Stimulated activated CD8-positive, alpha-beta memory T cell treated with anti-CD3 and anti-CD28 coated beads, Interleukin-7, amount 100 ng/mL, for 1 hour (primary cell): ENCODE measurements around the gene SLC30A4.
"Not testable (repeated sequence)": the region's sequence is repeated elsewhere in the genome, so short reads cannot be mapped to it uniquely, and the experiment has no call there.

ENCODE experiments used
- DNase-seq, 2 donors: peaks; one replicate each; pipeline ENCODE4 v3.0.0-alpha.2; 2020; ENCODE audit warnings: low read depth in 2 of 2

SLC30A4 gene

GRCh38 chr15:45510758-45511280 lies 11.7 kb downstream of the SLC30A4 start:
- no peak for DNase-seq

GRCh38 chr15:45507143-45507542 lies 15.4 kb downstream of the SLC30A4 start:
- DNase-seq, result not testable (repeated sequence)

- no peak for DNase-seq
Observed at GRCh38 chr15:45499426-45499825, 23.1 kb downstream of the SLC30A4 start.

GRCh38 chr15:45498701-45499100 lies 23.9 kb downstream of the SLC30A4 start:
- no peak for DNase-seq

- no peak for DNase-seq
Observed at GRCh38 chr15:45497261-45497660, 25.3 kb downstream of the SLC30A4 start.

GRCh38 chr15:45496658-45497057 lies 25.9 kb downstream of the SLC30A4 start:
- no peak for DNase-seq

GRCh38 chr15:45495588-45495987 lies 27.0 kb downstream of the SLC30A4 start:
- DNase-seq, result no peak

GRCh38 chr15:45489690-45490238 lies 32.8 kb downstream of the SLC30A4 start:
- DNase-seq, result no peak

- DNase-seq, result no peak
Observed at GRCh38 chr15:45486317-45486716, 36.2 kb downstream of the SLC30A4 start.

GRCh38 chr15:45481135-45481534 lies 41.4 kb downstream of the SLC30A4 start:
- DNase-seq, result no peak

- DNase-seq, result no peak
Observed at GRCh38 chr15:45476410-45476809, 46.1 kb downstream of the SLC30A4 start.

GRCh38 chr15:45474799-45475198 lies 47.8 kb downstream of the SLC30A4 start:
- no peak for DNase-seq

GRCh38 chr15:45473068-45473467 lies 49.5 kb downstream of the SLC30A4 start:
- no peak for DNase-seq

GRCh38 chr15:45471151-45471550 lies 51.4 kb downstream of the SLC30A4 start:
- DNase-seq, result no peak

- DNase-seq, result no peak
Observed at GRCh38 chr15:45469441-45469840, 53.1 kb downstream of the SLC30A4 start.

GRCh38 chr15:45469027-45469426 lies 53.5 kb downstream of the SLC30A4 start:
- DNase-seq, result no peak

GRCh38 chr15:45468294-45468693 lies 54.3 kb downstream of the SLC30A4 start:
- no peak for DNase-seq

- peak; percentile 62 to 83 for DNase-seq
Observed at GRCh38 chr15:45458746-45459403, 63.7 kb downstream of the SLC30A4 start.

GRCh38 chr15:45457641-45458539 lies 64.7 kb downstream of the SLC30A4 start:
- DNase-seq, result peak; percentile 38 to 58

GRCh38 chr15:45457220-45457619 lies 65.3 kb downstream of the SLC30A4 start:
- DNase-seq, result no peak

GRCh38 chr15:45456212-45457106 lies 66.1 kb downstream of the SLC30A4 start:
- peak; percentile 19 to 25 for DNase-seq
